CD8-positive, alpha-beta memory T cell (primary cell): Measurements from ENCODE around the gene RAD23B. TPM values are rescaled to one million over a fixed set of nuclear protein-coding genes. Genes with fewer than 3 reads are reported as not detected.

ENCODE experiments used
- CTCF ChIA-PET: fragments of 350-600 bp; sonication (Branson Sonifier 250); formaldehyde crosslinking; loops from one replicate; lab custom pipeline; 2021; ENCODE audit warnings: antibody characterized with exemption; lab: Charles Lee
- POLR2A ChIA-PET: fragments of 350-600 bp; sonication (Branson Sonifier 250); formaldehyde crosslinking; loops from one replicate; lab custom pipeline; 2021; ENCODE audit warnings: antibody characterized with exemption; lab: Charles Lee
- DNase-seq, 5 donors: peaks; one replicate each; pipeline versions ENCODE4 v3.0.0 to v3.0.0-alpha.2; 2020 to 2022; ENCODE audit warnings: mixed read lengths in 1 of 5
- H3K27ac ChIP-seq: one replicate; pipeline ENCODE4 v1.7.0; 2013; ENCODE audit warnings: low read depth, mild to moderate bottlenecking, low read length, moderate library complexity
- H3K27me3 ChIP-seq: 2 replicates; pipeline ENCODE4 v1.7.0; 2013; ENCODE audit warnings: low read length, mild to moderate bottlenecking; ENCODE audit not compliant: insufficient read depth, poor library complexity, severe bottlenecking
- H3K36me3 ChIP-seq: 2 replicates; pipeline ENCODE4 v1.7.0; 2013; ENCODE audit warnings: mild to moderate bottlenecking, low read length, moderate library complexity; ENCODE audit not compliant: insufficient read depth
- H3K4me1 ChIP-seq: 2 replicates; pipeline ENCODE4 v1.7.0; 2013; ENCODE audit warnings: mild to moderate bottlenecking, low read length, moderate library complexity; ENCODE audit not compliant: insufficient read depth
- H3K4me3 ChIP-seq: 2 replicates; pipeline ENCODE4 v1.7.0; 2013; ENCODE audit warnings: mild to moderate bottlenecking, low read length
- H3K9me3 ChIP-seq: 2 replicates; pipeline ENCODE4 v1.7.0; 2013; ENCODE audit warnings: mild to moderate bottlenecking, low read length
- H3K27ac Mint-ChIP-seq, 8 donors: one replicate each; pipeline ENCODE4 v1.8.0; 2020 to 2021; ENCODE audit warnings: mixed read lengths in 8 of 8, mild to moderate bottlenecking in 6 of 8, inconsistent platforms in 3 of 8, moderate library complexity in 3 of 8
- H3K27me3 Mint-ChIP-seq, 2 donors: one replicate each; pipeline ENCODE4 v1.8.0; 2020 to 2021; ENCODE audit warnings: mixed read lengths in 2 of 2, mild to moderate bottlenecking in 1 of 2, moderate library complexity in 1 of 2
- H3K36me3 Mint-ChIP-seq, 3 donors: one replicate each; pipeline ENCODE4 v1.8.0; 2020 to 2021; ENCODE audit warnings: mixed read lengths in 3 of 3, inconsistent platforms in 1 of 3, mild to moderate bottlenecking in 1 of 3
- H3K4me1 Mint-ChIP-seq, 3 donors: one replicate each; pipeline ENCODE4 v1.8.0; 2020 to 2021; ENCODE audit warnings: mixed read lengths in 3 of 3, inconsistent platforms in 1 of 3, mild to moderate bottlenecking in 1 of 3
- H3K4me3 Mint-ChIP-seq, 7 donors: one replicate each; pipeline ENCODE4 v1.8.0; 2020 to 2021; ENCODE audit warnings: mixed read lengths in 7 of 7, mild to moderate bottlenecking in 6 of 7, moderate library complexity in 4 of 7, inconsistent platforms in 2 of 7
- H3K9me3 Mint-ChIP-seq, 5 donors: one replicate each; pipeline ENCODE4 v1.8.0; 2020 to 2022; ENCODE audit warnings: mixed read lengths in 5 of 5, mild to moderate bottlenecking in 3 of 5, moderate library complexity in 2 of 5, inconsistent platforms in 1 of 5
- polyA plus RNA-seq: library from polyadenylated mRNA; unstranded; fragments of 300-500 nt; fragmentation: Illumina TruSeq; gene quantifications from one replicate; pipeline ENCODE4 v1.2.3, GENCODE V29; 2021
- total RNA-seq, 2 experiments: library from RNA; stranded (reverse); gene quantifications; one replicate each; pipeline ENCODE4 v1.2.3, GENCODE V29; 2021

RAD23B gene
- total and polyA plus RNA-seq, 3 experiments from 2014 or later: 12.1 to 150 (median 146) TPM

DNA sequence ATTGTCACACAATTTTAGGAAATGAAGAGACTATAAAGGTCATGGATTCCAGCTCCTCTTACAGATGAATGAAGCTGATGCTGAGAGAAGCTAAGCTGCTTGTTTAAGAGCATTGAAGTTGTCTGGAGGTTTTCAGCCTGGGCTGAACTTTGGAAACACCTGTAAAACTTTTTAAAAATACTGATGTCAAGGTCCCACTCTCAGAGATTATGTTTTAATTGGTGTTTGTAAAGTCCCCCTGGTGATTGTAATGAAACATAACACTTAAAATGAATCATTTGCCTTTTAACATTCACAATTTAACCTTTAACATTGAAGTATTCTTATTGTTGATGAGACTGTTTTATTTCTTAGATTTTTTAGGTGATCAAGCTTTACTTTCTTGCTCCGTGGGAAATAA is 16.4 kb downstream of the RAD23B start:
- Histone ChIP-seq H3K4me1 (peaks cover 19% of the 10 kb centered on the region), H3K36me3 (no peaks in the 10 kb centered on the region), H3K27me3 (no peaks in the 10 kb centered on the region), H3K9me3 (no peaks in the 10 kb centered on the region), H3K27ac (no peak overlapping the region), H3K4me3 (no peak overlapping the region)
- peak in 1 of 5 donors; percentile 26 for DNase-seq
- no peak overlapping the region for H3K4me3 Mint-ChIP-seq
- ChIA-PET CTCF (interaction anchor here (1.1 to 1.2 kb wide), 2 partner anchors 16 to 59 kb away, joined by 3 read pairs; no protein-coding TSS in a partner anchor), POLR2A (no interaction called here)
- peak overlapping the region in 1 of 8 donors; percentile 40 for H3K27ac Mint-ChIP-seq
- H3K36me3 Mint-ChIP-seq: peaks cover 0 to 28% (median 3%) of the 10 kb centered on the region in 3 donors
- H3K9me3 Mint-ChIP-seq: no peaks in the 10 kb centered on the region
- no peaks in the 10 kb centered on the region for H3K27me3 Mint-ChIP-seq
- peaks cover 43 to 61% (median 51%) of the 10 kb centered on the region in 3 donors for H3K4me1 Mint-ChIP-seq

DNA sequence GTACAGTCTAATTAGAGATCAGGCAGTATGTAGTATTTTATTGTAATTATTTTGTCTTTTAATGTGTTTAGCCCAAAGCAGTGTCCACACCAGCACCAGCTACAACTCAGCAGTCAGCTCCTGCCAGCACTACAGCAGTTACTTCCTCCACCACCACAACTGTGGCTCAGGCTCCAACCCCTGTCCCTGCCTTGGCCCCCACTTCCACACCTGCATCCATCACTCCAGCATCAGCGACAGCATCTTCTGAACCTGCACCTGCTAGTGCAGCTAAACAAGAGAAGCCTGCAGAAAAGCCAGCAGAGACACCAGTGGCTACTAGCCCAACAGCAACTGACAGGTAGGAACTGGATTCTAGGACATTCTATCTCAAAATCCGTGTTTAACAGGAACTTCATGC is 23.2 kb downstream of the RAD23B start:
- peaks cover 21% of the 10 kb centered on the region for H3K4me1 ChIP-seq
- peaks cover 44 to 69% (median 66%) of the 10 kb centered on the region in 3 donors for H3K4me1 Mint-ChIP-seq
- H3K27me3 Mint-ChIP-seq: no peaks in the 10 kb centered on the region
- ChIA-PET POLR2A (no interaction called here), CTCF (no interaction called here)
- peaks cover 13 to 70% (median 15%) of the 10 kb centered on the region in 3 donors for H3K36me3 Mint-ChIP-seq
- no peaks in the 10 kb centered on the region for H3K27me3 ChIP-seq
- H3K4me3 Mint-ChIP-seq: no peak overlapping the region
- DNase-seq: no peak
- H3K27ac ChIP-seq: no peak overlapping the region
- no peak overlapping the region for H3K4me3 ChIP-seq
- peaks cover 6% of the 10 kb centered on the region for H3K36me3 ChIP-seq
- no peaks in the 10 kb centered on the region for H3K9me3 ChIP-seq
- H3K27ac Mint-ChIP-seq: peak overlapping the region in 1 of 8 donors; percentile 32
- H3K9me3 Mint-ChIP-seq: no peaks in the 10 kb centered on the region

DNA sequence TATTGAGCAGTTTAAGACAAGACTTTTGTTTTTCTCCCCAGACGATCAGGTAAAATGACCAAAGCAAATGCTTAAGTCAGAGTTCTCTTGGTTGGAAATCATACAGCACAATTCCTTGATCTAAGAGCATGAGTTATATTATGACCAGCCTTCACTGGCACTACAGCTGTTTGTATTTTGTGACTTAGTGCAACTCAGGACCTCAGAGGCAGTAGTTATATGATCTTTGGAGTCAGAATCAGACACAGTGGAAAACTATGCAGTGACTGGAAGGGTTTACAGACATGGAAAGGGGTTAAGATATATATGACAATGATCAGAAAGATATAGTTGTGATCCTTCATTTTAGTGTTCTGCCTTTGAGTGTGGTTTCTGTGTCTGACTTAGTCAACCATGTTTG is 24.3 kb downstream of the RAD23B start:
- Histone ChIP-seq H3K4me1 (peaks cover 21% of the 10 kb centered on the region), H3K27ac (no peak overlapping the region), H3K4me3 (no peak overlapping the region), H3K27me3 (no peaks in the 10 kb centered on the region), H3K36me3 (peaks cover 13% of the 10 kb centered on the region), H3K9me3 (no peaks in the 10 kb centered on the region)
- peaks cover 49 to 75% (median 72%) of the 10 kb centered on the region in 3 donors for H3K4me1 Mint-ChIP-seq
- no peaks in the 10 kb centered on the region for H3K9me3 Mint-ChIP-seq
- H3K27me3 Mint-ChIP-seq: no peaks in the 10 kb centered on the region
- ChIA-PET CTCF (interaction anchor here (1.0 to 1.9 kb wide), 2 partner anchors 33 to 34 kb away, joined by 4 to 5 read pairs; no protein-coding TSS in a partner anchor), POLR2A (no interaction called here)
- H3K27ac Mint-ChIP-seq: peak overlapping the region in 3 of 8 donors; percentile 28 to 69 (median 54)
- peaks cover 15 to 73% (median 18%) of the 10 kb centered on the region in 3 donors for H3K36me3 Mint-ChIP-seq
- H3K4me3 Mint-ChIP-seq: no peak overlapping the region
- no peak for DNase-seq

DNA sequence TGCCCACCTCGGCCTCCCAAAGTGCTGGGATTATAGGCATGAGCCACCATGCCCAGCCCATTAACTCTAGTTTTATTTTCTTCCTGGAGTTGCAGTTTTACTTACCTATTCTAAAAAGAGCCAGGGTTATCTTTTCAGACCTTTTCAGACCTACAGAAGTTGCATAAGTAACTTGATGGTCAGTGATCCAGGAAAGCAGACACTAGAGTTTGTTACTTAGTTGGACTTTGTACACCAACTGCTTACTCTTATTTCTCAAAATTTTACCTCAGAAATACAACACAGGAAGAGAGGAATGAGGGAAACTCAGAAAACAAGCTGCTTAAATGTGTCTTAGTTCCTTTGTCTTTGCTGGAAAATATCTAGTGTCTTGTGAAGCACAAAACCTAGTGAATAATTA is 25.4 kb downstream of the RAD23B start:
- Histone ChIP-seq H3K4me1 (peaks cover 21% of the 10 kb centered on the region), H3K27me3 (no peaks in the 10 kb centered on the region), H3K4me3 (no peak overlapping the region), H3K36me3 (peaks cover 17% of the 10 kb centered on the region), H3K9me3 (no peaks in the 10 kb centered on the region), H3K27ac (no peak overlapping the region)
- Mint-ChIP-seq H3K36me3 (peaks cover 18 to 82% (median 18%) of the 10 kb centered on the region in 3 donors), H3K27me3 (no peaks in the 10 kb centered on the region), H3K27ac (peak overlapping the region in 5 of 8 donors; percentile 23 to 93 (median 67)), H3K9me3 (no peaks in the 10 kb centered on the region), H3K4me1 (peaks cover 56 to 86% (median 83%) of the 10 kb centered on the region in 3 donors), H3K4me3 (peak overlapping the region in 2 of 7 donors; percentile 31 to 39)
- POLR2A ChIA-PET: interaction anchor here (0.6 kb wide), 1 partner anchor 21 kb away, joined by 4 read pairs; no protein-coding TSS in a partner anchor
- DNase-seq: no peak
- CTCF ChIA-PET: interaction anchor here (1.0 to 1.9 kb wide), 2 partner anchors 32 to 33 kb away, joined by 4 to 5 read pairs; no protein-coding TSS in a partner anchor

DNA sequence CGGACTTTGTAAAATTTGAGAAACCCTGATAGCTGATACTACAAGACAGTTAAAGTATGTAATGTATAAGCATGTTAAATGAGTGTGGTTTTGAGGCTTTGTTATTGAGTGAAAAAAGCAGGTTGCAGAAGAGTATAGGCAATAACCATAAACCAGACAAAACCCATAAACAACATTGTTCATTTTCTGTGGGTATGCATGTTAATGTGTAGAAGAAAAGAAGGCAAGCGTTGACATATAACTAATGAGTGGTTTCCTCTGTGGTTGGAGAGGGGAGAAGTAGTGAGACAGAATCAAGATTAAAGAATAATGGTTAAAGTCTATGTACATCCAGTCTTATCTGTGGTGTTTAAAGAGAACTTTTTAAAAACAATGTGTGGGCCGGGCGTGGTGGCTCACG is 26.2 kb downstream of the RAD23B start:
- no peaks in the 10 kb centered on the region for H3K9me3 ChIP-seq
- H3K36me3 ChIP-seq: peaks cover 17% of the 10 kb centered on the region
- no peaks in the 10 kb centered on the region for H3K27me3 Mint-ChIP-seq
- POLR2A ChIA-PET: interaction anchor here (0.6 kb wide), 1 partner anchor 22 kb away, joined by 4 read pairs; no protein-coding TSS in a partner anchor
- H3K4me3 Mint-ChIP-seq: peak overlapping the region in 6 of 7 donors; percentile 25 to 54 (median 36)
- peaks cover 27% of the 10 kb centered on the region for H3K4me1 ChIP-seq
- peak in 2 of 5 donors; percentile 47 to 51 for DNase-seq
- H3K27ac Mint-ChIP-seq: peak overlapping the region; percentile 8 to 93 (median 60)
- no peak overlapping the region for H3K27ac ChIP-seq
- CTCF ChIA-PET: interaction anchor here (1.2 to 1.9 kb wide), 3 partner anchors 8 to 70 kb away, joined by 3 to 5 read pairs (median 4); no protein-coding TSS in a partner anchor
- no peaks in the 10 kb centered on the region for H3K9me3 Mint-ChIP-seq
- peaks cover 18 to 82% (median 20%) of the 10 kb centered on the region in 3 donors for H3K36me3 Mint-ChIP-seq
- H3K4me1 Mint-ChIP-seq: peaks cover 60 to 87% (median 84%) of the 10 kb centered on the region in 3 donors
- H3K27me3 ChIP-seq: no peaks in the 10 kb centered on the region
- no peak overlapping the region for H3K4me3 ChIP-seq

DNA sequence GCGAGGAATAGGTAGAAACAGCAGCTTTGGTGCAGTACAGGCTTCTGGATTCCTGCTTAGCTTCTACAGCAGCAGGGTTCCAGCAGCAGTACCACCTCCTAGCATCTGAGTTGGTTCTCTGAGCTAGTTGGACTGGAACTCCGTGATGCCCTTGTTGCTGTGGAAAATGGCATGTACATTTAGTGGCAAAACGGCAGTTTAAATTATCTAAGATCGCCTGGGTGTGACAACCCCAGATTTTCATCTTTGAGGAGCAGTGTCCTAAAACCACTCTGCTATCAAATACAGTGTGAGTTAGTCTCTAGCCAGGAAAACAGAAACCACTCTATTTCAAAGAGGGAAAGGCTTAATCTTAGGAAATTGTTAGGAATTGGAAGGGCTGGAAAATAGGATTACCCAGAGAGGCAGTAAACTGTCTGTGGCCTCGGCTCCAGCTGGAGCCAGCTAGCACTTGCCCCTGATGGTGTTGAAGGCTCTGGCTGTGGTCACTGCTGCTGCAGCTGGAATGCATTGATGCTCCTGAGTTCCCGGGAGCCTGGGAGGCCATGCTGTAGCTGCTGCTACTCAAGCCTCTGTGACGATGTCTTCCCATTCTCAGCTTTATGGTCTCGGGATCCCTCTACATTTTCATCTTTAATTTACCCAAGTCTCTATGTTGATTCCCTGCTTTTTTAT is 29.4 kb downstream of the RAD23B start:
- peaks cover 70 to 93% (median 88%) of the 10 kb centered on the region in 3 donors for H3K4me1 Mint-ChIP-seq
- no peak for DNase-seq
- peak overlapping the region in 2 of 8 donors; percentile 22 to 34 for H3K27ac Mint-ChIP-seq
- ChIA-PET POLR2A (no interaction called here), CTCF (interaction anchor here (1.2 kb wide), 1 partner anchor 10 kb away, joined by 3 read pairs; no protein-coding TSS in a partner anchor)
- H3K4me3 Mint-ChIP-seq: no peak overlapping the region
- H3K9me3 ChIP-seq: no peaks in the 10 kb centered on the region
- H3K4me1 ChIP-seq: peaks cover 28% of the 10 kb centered on the region
- H3K36me3 ChIP-seq: peaks cover 17% of the 10 kb centered on the region
- no peak overlapping the region for H3K4me3 ChIP-seq
- H3K27me3 ChIP-seq: no peaks in the 10 kb centered on the region
- no peaks in the 10 kb centered on the region for H3K9me3 Mint-ChIP-seq
- H3K36me3 Mint-ChIP-seq: peaks cover 3 to 79% (median 31%) of the 10 kb centered on the region in 3 donors
- no peaks in the 10 kb centered on the region for H3K27me3 Mint-ChIP-seq
- H3K27ac ChIP-seq: no peak overlapping the region

DNA sequence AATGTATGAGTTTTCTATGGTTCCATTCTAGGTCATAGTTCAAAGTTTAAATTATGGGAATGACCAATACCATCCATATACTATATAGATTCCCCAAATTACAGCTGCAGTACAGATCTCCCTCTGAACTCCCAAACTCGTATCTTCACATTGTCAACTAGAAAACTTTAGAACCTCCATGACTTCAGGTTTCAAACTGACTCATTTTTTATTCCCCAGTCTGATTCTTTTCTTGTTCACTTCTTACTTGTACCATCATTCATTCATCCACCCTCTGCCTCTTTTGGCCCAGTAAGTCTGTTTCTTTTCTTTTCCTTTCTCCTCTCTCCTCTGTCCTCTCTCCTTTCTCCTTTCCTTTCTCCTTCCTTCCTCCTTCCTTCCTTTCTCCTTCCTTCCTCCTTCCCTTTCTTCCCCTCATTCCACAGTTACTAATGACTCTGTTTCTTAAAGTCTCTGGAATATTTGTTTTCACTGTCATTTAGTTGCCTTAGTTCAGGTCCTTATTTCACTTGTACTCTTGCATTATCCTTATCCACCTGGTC is 30.5 kb downstream of the RAD23B start:
- Histone ChIP-seq H3K4me3 (no peak overlapping the region), H3K4me1 (peaks cover 20% of the 10 kb centered on the region), H3K9me3 (no peaks in the 10 kb centered on the region), H3K27me3 (no peaks in the 10 kb centered on the region), H3K36me3 (peaks cover 12% of the 10 kb centered on the region), H3K27ac (no peak overlapping the region)
- CTCF ChIA-PET: interaction anchor here (1.1 to 1.2 kb wide), 2 partner anchors 9 to 30 kb away, joined by 3 read pairs; no protein-coding TSS in a partner anchor
- Mint-ChIP-seq H3K27me3 (no peaks in the 10 kb centered on the region), H3K36me3 (peaks cover 3 to 79% (median 34%) of the 10 kb centered on the region in 3 donors), H3K4me3 (no peak overlapping the region), H3K27ac (peak overlapping the region in 6 of 8 donors; percentile 7 to 91 (median 42)), H3K9me3 (no peaks in the 10 kb centered on the region), H3K4me1 (peaks cover 69 to 94% (median 90%) of the 10 kb centered on the region in 3 donors)
- POLR2A ChIA-PET: no interaction called here
- DNase-seq: no peak
